Measurements from ENCODE around the gene EFS. TPM values are rescaled to one million over a fixed set of nuclear protein-coding genes. Genes with fewer than 3 reads are reported as not detected.

Gene EFS
- total RNA-seq, 3 donors from 2014 or later, result 15.7 to 24.6 (median 18.0) TPM

DNA sequence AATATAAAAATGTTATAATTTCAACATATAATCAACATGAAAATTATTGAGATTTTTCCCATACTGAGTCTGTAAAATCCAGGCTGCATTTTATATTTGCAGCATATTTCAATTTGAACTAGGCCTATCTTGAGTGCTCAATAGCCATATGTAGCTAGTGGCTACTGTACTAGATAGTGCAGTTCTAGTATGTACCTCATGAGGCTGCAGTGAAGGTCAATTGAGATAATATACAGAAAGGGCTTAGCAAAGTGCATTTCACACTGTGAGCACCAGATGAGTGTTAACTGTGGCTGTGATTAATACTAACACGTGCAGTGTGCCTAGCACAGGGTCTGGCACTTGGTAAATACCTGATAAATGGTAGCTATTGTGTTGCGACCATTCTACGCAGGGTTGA is 6.9 kb downstream of the EFS start:
- H3K27me3 ChIP-seq, result no peaks in the 10 kb centered on the region
- no peak for DNase-seq (ENCODE audit: low spot score in 2 of 2)
- H3K4me1 ChIP-seq, result peaks cover 0 to 6% of the 10 kb centered on the region in 2 donors
- no peak overlapping the region for H3K27ac ChIP-seq
- intact Hi-C loops (cut with DNase I; ENCODE audit: low total_unique reads), result no loop called here
- no peaks in the 10 kb centered on the region for H3K9me3 ChIP-seq
- no peaks in the 10 kb centered on the region for H3K36me3 ChIP-seq
- H3K4me3 ChIP-seq, result no peak overlapping the region
- TF ChIP-seq, protein P1, sequence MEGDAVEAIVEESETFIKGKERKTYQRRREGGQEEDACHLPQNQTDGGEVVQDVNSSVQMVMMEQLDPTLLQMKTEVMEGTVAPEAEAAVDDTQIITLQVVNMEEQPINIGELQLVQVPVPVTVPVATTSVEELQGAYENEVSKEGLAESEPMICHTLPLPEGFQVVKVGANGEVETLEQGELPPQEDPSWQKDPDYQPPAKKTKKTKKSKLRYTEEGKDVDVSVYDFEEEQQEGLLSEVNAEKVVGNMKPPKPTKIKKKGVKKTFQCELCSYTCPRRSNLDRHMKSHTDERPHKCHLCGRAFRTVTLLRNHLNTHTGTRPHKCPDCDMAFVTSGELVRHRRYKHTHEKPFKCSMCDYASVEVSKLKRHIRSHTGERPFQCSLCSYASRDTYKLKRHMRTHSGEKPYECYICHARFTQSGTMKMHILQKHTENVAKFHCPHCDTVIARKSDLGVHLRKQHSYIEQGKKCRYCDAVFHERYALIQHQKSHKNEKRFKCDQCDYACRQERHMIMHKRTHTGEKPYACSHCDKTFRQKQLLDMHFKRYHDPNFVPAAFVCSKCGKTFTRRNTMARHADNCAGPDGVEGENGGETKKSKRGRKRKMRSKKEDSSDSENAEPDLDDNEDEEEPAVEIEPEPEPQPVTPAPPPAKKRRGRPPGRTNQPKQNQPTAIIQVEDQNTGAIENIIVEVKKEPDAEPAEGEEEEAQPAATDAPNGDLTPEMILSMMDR (IDR thresholded peaks at IDR 0.05), result no peak
- TF ChIP-seq POLR2A (IDR thresholded peaks at IDR 0.05) (no peak), POLR2AphosphoS5 (IDR thresholded peaks at IDR 0.05) (no peak)

GRCh38 chr14:23357261-23357660 is 7.7 kb downstream of the EFS start:
- no peaks in the 10 kb centered on the region for H3K36me3 ChIP-seq
- H3K27ac ChIP-seq, result no peak overlapping the region
- intact Hi-C loops (cut with DNase I; ENCODE audit: low total_unique reads), result no loop called here
- no peaks in the 10 kb centered on the region for H3K27me3 ChIP-seq
- TF ChIP-seq POLR2AphosphoS5 (IDR thresholded peaks at IDR 0.05) (no peak), POLR2A (IDR thresholded peaks at IDR 0.05) (no peak)
- TF ChIP-seq, protein P1 (IDR thresholded peaks at IDR 0.05), result no peak
- no peak for DNase-seq (ENCODE audit: low spot score in 2 of 2)
- peaks cover 0 to 6% of the 10 kb centered on the region in 2 donors for H3K4me1 ChIP-seq
- no peaks in the 10 kb centered on the region for H3K9me3 ChIP-seq
- no peak overlapping the region for H3K4me3 ChIP-seq

GRCh38 chr14:23356662-23357061 is 8.3 kb downstream of the EFS start:
- intact Hi-C loops (cut with DNase I; ENCODE audit: low total_unique reads), result no loop called here
- Histone ChIP-seq H3K27ac (no peak overlapping the region), H3K4me1 (peaks cover 0 to 4% of the 10 kb centered on the region in 2 donors), H3K9me3 (no peaks in the 10 kb centered on the region), H3K36me3 (no peaks in the 10 kb centered on the region), H3K4me3 (no peak overlapping the region), H3K27me3 (no peaks in the 10 kb centered on the region)
- no peak for TF ChIP-seq POLR2AphosphoS5 (IDR thresholded peaks at IDR 0.05)
- TF ChIP-seq, protein P1 (IDR thresholded peaks at IDR 0.05), result no peak
- TF ChIP-seq POLR2A (IDR thresholded peaks at IDR 0.05), result no peak
- no peak for DNase-seq (ENCODE audit: low spot score in 2 of 2)

DNA sequence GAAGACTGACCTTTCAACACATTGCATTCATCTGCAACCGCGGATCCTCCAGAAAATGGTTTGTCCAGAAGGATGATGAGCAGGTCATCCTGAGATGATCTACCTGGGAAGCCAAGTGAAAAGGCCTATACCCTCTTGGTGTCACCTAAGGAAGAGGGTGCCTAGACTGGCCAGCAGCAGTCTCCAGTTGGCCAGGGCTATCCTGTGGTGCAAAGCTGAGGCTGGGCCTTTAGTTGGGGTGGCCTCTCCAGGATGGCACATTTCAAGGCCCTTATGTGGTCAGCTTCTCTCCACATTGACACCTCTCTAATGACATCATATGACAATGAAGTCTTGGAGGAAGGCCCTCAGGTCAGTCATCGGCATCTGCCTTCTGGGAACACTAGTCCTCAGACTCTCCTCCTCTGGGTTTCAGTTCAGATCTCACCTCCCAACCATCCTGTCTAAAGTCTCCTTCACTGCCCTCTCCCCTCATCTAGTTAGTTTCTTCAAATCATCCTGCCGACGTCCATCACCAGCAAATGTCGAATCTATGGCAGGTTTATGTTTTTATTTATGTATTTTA is 9.0 kb downstream of the EFS start:
- no peak for DNase-seq (ENCODE audit: low spot score in 2 of 2)
- no peaks in the 10 kb centered on the region for H3K27me3 ChIP-seq

DNA sequence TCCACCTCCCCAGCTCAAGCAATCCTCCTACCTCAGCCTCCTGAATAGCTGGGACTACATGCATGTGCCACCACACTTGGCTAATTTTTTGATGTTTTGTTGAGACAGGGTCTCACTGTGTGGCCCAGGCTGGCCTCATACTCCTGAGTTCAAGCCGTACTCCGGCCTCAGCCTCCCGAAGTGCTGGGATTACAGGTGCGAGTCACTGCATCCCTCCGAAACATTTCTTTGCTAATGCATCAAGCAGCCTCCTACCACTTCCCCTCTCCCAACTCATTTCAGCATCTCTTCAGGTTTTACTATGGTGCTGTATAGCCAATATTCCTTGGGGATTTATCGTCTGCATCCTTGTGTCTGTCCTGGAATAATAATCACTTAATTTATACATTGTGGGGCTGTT is 10.0 kb downstream of the EFS start:
- H3K27ac ChIP-seq, result no peak overlapping the region
- no peaks in the 10 kb centered on the region for H3K4me1 ChIP-seq
- intact Hi-C loops (cut with DNase I; ENCODE audit: low total_unique reads), result no loop called here
- no peak for DNase-seq (ENCODE audit: low spot score in 2 of 2)
- no peaks in the 10 kb centered on the region for H3K36me3 ChIP-seq
- no peaks in the 10 kb centered on the region for H3K9me3 ChIP-seq
- H3K27me3 ChIP-seq, result no peaks in the 10 kb centered on the region
- no peak overlapping the region for H3K4me3 ChIP-seq
- TF ChIP-seq POLR2AphosphoS5 (IDR thresholded peaks at IDR 0.05), result no peak
- no peak for TF ChIP-seq POLR2A (IDR thresholded peaks at IDR 0.05)
- TF ChIP-seq, protein P1 (IDR thresholded peaks at IDR 0.05), result no peak

More for the DNA sequence above, 9.0 kb downstream of the EFS start:
- TF ChIP-seq, protein P1 (IDR thresholded peaks at IDR 0.05), result no peak
- no peak for TF ChIP-seq POLR2AphosphoS5 (IDR thresholded peaks at IDR 0.05)
- no peak for TF ChIP-seq POLR2A (IDR thresholded peaks at IDR 0.05)
- no peaks in the 10 kb centered on the region for H3K9me3 ChIP-seq
- H3K36me3 ChIP-seq, result no peaks in the 10 kb centered on the region
- no peak overlapping the region for H3K27ac ChIP-seq
- H3K4me1 ChIP-seq, result no peaks in the 10 kb centered on the region
- intact Hi-C loops (cut with DNase I; ENCODE audit: low total_unique reads), result no loop called here
- no peak overlapping the region for H3K4me3 ChIP-seq

Measured in breast epithelium (tissue), 4 donors.